H1 (cell line): Measurements from ENCODE around the gene ANKS1B. TPM values are rescaled to one million over a fixed set of nuclear protein-coding genes. Genes with fewer than 3 reads are reported as not detected.

Experiments
- CHD7 ChIP-seq: fragments of 300-600 bp; sonication (generic); IDR thresholded peaks from 2 replicates; pipeline ENCODE4 v1.7.1; 2012; ENCODE audit warnings: low read length, moderate library complexity, mild to moderate bottlenecking, inconsistent platforms; ENCODE audit not compliant: insufficient replicate concordance
- HDAC6 ChIP-seq: IDR thresholded peaks from one replicate; pipeline ENCODE4 v1.7.1; 2012; ENCODE audit warnings: low read depth, mild to moderate bottlenecking, inconsistent platforms, low read length, moderate library complexity
- USF2 ChIP-seq: IDR thresholded peaks from 2 replicates; pipeline ENCODE4 v1.6.1; 2011; ENCODE audit warnings: low read length, improper control_type of control experiment
- polyA plus RNA-seq, 7 experiments: library from polyadenylated mRNA; depleted of rRNA in 3 of 7; stranded (reverse) in 5 of 7; unstranded in 2 of 7; fragments of >200 nt in 5 of 7; fragments of 200-250 nt in 2 of 7; gene quantifications; 1 replicate in 5 of 7; 2 replicates in 1 of 7; 4 replicates in 1 of 7; pipeline versions ENCODE4 v1.2.1 to v1.2.3, GENCODE V29; 2011 to 2013; ENCODE audit warnings: missing spikeins in 2 of 7, mixed read lengths in 2 of 7
- total RNA-seq: library from RNA; stranded (reverse); fragmentation: NEBNext Ultra II Directional; extraction: Animal tissue kit (Norgen Biotek cat#: 25700); gene quantifications from 2 replicates; pipeline ENCODE4 v1.2.1, GENCODE V29; 2021

Gene ANKS1B
- total and polyA plus RNA-seq, 2 of the 8 experiments (the other 6 are each of a cell fraction or from before 2014, with no cell fraction given): 2.7 to 6.1 TPM

DNA sequence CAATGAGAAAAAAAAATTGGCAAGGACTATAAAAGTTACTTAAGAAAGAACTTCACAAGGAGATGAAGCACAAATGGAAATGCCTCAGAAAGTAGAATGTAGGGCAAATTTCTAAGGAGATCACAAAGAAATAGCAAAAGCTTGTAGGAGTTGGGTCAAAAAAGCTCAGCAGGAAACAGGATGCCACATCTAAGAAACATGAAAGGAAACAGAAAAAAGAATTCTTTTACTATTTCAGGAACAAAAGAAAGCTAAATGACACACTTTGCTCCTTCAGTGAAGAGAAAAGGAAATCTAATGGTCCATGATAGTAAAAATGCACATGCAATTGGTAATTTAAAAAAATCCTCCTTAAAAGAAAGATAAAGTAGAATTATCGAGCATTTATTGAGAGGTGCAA is 789.3 kb downstream of the ANKS1B start (continued):
- TF ChIP-seq CHD7 (peak; percentile 57), USF2 (no peak), HDAC6 (no peak)
